NT2/D1 (cell line): Measurements from ENCODE around the gene ATG4D.

Source experiments
- SUZ12 ChIP-seq: IDR thresholded peaks from 2 replicates; pipeline ENCODE4 v1.6.1; 2011; ENCODE audit not compliant: insufficient read length, insufficient read depth; ENCODE audit errors: extremely low read depth
- YY1 ChIP-seq: IDR thresholded peaks from 2 replicates; pipeline ENCODE4 v1.6.1; 2011; ENCODE audit not compliant: insufficient read length, insufficient read depth

DNA sequence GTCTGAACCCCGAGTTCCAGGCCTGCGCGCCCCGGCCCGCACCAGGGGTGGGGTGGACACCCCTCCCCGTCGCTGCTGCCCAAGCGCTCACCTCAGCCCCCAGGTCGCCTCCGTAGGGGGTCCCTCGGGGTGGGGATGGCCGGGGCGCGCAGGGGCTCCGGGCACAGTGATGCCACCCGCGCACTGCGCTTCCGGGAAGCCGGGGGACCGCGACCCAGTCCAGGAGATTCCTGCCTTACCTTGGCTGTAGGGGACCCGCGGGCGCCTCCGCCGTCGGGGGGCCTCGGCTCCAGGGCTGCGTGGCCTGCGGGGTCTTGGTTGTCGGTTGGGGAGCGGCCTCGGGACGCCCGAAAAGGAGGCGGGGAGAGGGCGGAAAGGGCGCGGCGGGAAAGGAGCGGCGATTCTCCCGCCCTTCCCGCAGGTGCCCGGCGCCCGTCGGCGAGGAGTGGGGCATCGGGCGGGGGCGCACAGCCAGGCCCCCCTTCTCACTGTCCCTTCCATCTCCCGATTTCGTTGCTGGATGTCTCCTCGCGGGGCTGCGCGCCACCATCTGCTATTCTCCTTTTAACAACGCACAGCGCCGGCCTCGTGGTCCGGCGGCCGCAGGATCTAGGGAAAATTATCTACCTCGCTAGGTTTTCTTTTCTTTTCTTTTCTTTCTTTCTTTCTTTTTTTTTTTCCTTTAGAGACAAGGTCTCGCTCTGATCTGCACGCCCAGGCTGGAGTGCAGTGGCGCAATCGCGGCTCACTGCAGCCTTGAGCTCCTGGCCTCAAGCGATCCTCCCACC, 40.5 kb upstream of the ATG4D start, which contains the start of gene KEAP1:
- TF ChIP-seq YY1 (no peak), SUZ12 (no peak)
